ENCODE measurements around the gene ADAM33.

DNA sequence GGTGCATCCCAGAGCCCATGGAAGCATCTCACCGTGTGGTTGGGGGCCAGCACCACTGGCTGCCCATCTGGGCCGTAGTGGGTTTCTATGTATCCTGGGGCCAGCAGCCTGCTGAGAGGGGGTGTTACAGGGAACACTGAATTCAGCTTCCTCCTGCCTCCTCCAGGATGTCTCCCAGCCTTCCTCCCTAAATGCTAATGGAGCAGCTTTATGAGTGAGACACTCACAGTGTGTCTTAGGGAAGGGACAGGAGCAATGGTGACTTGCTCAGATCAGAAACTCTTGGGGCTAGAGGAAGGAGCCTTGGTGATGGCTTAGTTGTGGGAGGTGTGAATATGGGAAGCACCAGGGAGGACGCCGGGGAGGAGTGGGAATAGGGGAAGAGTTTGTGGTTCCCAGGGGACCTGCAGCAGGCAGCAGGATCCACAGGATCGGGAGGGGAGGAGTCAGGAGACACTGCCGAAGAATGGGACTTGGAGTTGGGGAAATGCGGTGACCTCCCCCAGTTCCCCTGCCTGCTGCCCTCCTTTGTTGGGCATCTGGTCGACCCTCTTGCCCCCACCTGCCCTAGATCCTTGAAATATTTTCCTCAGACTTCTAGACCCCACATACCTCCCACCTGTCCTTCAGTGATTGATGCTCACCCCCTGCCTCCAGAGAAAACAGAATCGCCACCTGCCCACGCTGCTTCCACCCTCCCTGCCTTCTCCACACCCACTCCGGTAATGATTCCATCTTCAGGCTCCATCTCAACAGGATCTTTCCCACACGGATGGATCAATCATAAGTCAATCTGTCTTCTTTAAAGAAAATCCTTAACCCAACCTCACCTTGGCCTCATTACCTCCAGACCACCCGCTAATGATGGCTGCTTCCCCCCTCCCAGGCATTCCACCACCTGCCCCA is 6.6 kb downstream of the ADAM33 start:
- TF ChIP-seq POLR2AphosphoS5 (IDR thresholded peaks at IDR 0.05; ENCODE audit: low read depth, low read length), result no peak
- no peak for TF ChIP-seq POLR2A (IDR thresholded peaks at IDR 0.05; ENCODE audit: low read depth, low read length)
- TF ChIP-seq TAF1 (IDR thresholded peaks at IDR 0.05; ENCODE audit: low read depth, low read length), result no peak
- TF ChIP-seq PAX5 (IDR thresholded peaks at IDR 0.05; ENCODE audit: insufficient read depth, low read length, severe bottlenecking), result no peak

All from GM12891 (cell line).